HG02981 (cell line): ENCODE data around the gene MMRN1.

Experiments used
- ATAC-seq: cut with Tn5 transposase; IDR thresholded peaks from one replicate; pipeline ENCODE4 v1.9.1; 2021; ENCODE audit warnings: mild to moderate bottlenecking, moderate library complexity; ENCODE audit not compliant: unreplicated experiment

MMRN1 gene

GRCh38 chr4:89994176-89994873 is 99.7 kb downstream of the MMRN1 start:
- no peak for ATAC-seq

DNA sequence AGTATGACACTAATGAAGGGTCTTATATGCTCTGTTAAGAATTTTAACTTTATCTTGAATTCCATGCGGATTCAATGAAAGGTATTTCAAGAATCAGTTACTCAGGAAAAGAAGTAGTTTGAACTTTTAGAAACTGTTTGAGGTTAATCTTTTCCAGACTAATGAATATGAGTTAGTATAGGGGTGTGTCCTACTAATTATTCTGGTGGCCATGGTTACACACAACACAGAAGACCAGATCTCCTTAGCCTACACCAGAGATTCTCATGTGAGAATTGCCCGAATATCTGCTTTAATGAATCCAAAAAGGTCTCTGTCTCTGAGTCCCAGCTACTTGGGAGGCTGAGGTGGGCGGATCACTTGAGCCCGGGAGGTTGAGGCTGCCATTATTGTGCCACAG is 100.4 kb downstream of the MMRN1 start:
- no peak for ATAC-seq

GRCh38 chr4:89995814-89996213 is 101.2 kb downstream of the MMRN1 start:
- ATAC-seq, result no peak

GRCh38 chr4:89997171-89997704 is 102.6 kb downstream of the MMRN1 start:
- no peak for ATAC-seq

- ATAC-seq, result no peak
Observed at GRCh38 chr4:89998469-89999011, 103.9 kb downstream of the MMRN1 start.

DNA sequence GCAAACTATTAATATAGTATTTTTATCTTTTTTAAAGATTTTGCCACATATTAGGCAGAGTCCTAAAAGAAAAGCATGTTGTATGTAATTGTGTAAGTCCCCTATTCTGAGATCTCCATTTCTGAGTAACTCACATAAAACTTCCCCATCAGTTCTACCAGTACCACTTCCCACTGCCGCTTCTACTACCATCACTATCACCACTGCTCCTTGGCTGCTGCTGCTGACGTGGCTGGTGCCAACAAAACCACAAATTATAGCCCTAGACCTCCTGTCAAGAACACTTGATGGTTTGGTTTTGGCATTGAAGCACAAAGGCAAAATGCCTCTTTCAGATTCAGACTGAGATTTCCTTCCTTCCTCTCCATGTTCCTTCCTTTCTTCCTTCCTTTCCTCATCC is 106.4 kb downstream of the MMRN1 start:
- ATAC-seq, result no peak

DNA sequence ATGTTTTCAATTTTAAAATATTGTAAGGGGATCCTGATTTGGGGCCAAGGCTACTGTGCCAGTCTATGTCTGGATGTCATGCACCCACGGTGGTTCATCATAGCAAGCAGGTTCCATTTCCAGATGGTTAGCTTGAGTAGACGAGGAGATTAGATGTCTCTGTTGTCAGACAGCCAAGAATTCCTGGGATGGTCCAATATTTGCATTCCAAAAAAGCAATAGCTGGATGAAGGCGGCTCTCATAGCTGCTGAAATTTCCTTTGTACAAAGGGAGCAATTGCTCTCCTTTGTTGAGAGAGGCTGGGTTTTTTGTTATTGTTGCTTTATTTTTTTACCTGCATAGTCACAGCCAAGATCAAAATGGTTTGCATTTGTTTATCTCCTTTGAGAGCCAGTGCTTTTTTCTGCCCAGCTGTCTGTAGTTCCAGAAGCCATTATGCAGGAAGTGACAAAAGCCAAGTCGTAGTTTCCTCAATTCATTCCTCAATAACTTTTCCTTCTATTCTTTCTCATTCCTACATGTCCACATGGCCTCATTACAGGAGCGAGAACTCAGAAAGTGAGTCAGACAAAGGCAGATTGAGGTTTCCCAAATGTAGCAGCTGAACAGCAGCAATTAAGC is 107.9 kb downstream of the MMRN1 start:
- ATAC-seq, result no peak
